ENCODE measurements around the gene FAM184B.
"Not testable (repeated sequence)": the region's sequence is repeated elsewhere in the genome, so short reads cannot be mapped to it uniquely, and the experiment has no call there.

Gene FAM184B

GRCh38 chr4:17713779-17714178 lies 67.6 kb downstream of the FAM184B start:
- no peak for DNase-seq

GRCh38 chr4:17712166-17712565 lies 69.3 kb downstream of the FAM184B start:
- DNase-seq: no peak

GRCh38 chr4:17711206-17711605 lies 70.2 kb downstream of the FAM184B start:
- not testable (repeated sequence) for DNase-seq

GRCh38 chr4:17709763-17710068 lies 71.7 kb downstream of the FAM184B start:
- no peak for DNase-seq

- DNase-seq: no peak
These were observed 72.2 kb downstream of the FAM184B start for GRCh38 chr4:17708992-17709762.

- DNase-seq: no peak
These were observed 73.8 kb downstream of the FAM184B start for GRCh38 chr4:17707671-17708070.

GRCh38 chr4:17705107-17705506 lies 76.3 kb downstream of the FAM184B start:
- no peak for DNase-seq

GRCh38 chr4:17704020-17704650 lies 77.3 kb downstream of the FAM184B start:
- DNase-seq: no peak

- DNase-seq: no peak
These were observed 78.8 kb downstream of the FAM184B start for GRCh38 chr4:17702641-17703040.

- no peak for DNase-seq
These were observed 79.5 kb downstream of the FAM184B start for GRCh38 chr4:17701882-17702281.

GRCh38 chr4:17701138-17701839 lies 80.1 kb downstream of the FAM184B start:
- no peak for DNase-seq

- no peak for DNase-seq
These were observed 82.0 kb downstream of the FAM184B start for GRCh38 chr4:17699380-17699779.

- no peak for DNase-seq
These were observed 83.3 kb downstream of the FAM184B start for GRCh38 chr4:17698116-17698515.

GRCh38 chr4:17695341-17695740 lies 86.1 kb downstream of the FAM184B start:
- no peak for DNase-seq

GRCh38 chr4:17694552-17694951 lies 86.9 kb downstream of the FAM184B start:
- no peak for DNase-seq

- DNase-seq: no peak
These were observed 90.5 kb downstream of the FAM184B start for GRCh38 chr4:17690898-17691297.

- no peak for DNase-seq
These were observed 91.3 kb downstream of the FAM184B start for GRCh38 chr4:17690135-17690534.

- DNase-seq: no peak
These were observed 93.4 kb downstream of the FAM184B start for GRCh38 chr4:17688011-17688441.

GRCh38 chr4:17687237-17687857 lies 94.1 kb downstream of the FAM184B start:
- DNase-seq: no peak

GRCh38 chr4:17684648-17685047 lies 96.8 kb downstream of the FAM184B start:
- not testable (repeated sequence) for DNase-seq

GRCh38 chr4:17682222-17682566 lies 99.2 kb downstream of the FAM184B start:
- DNase-seq: no peak

- DNase-seq: no peak
These were observed 99.9 kb downstream of the FAM184B start for GRCh38 chr4:17681281-17682221.
